B cell (primary cell): ENCODE results near the gene CELF4.

Experiments
- EZH2 ChIP-seq: IDR thresholded peaks from 2 replicates; pipeline ENCODE4 v1.6.1; 2012; ENCODE audit warnings: borderline replicate concordance, low read depth, mild to moderate bottlenecking, moderate library complexity, low read length; ENCODE audit not compliant: insufficient read depth, poor library complexity, severe bottlenecking
- TF ChIP-seq, protein P1 (sequence below): fragments of 200-600 bp; IDR thresholded peaks from one replicate; pipeline ENCODE4 v1.8.0; 2022; ENCODE audit warnings: antibody characterized with exemption, mild to moderate bottlenecking

DNA sequence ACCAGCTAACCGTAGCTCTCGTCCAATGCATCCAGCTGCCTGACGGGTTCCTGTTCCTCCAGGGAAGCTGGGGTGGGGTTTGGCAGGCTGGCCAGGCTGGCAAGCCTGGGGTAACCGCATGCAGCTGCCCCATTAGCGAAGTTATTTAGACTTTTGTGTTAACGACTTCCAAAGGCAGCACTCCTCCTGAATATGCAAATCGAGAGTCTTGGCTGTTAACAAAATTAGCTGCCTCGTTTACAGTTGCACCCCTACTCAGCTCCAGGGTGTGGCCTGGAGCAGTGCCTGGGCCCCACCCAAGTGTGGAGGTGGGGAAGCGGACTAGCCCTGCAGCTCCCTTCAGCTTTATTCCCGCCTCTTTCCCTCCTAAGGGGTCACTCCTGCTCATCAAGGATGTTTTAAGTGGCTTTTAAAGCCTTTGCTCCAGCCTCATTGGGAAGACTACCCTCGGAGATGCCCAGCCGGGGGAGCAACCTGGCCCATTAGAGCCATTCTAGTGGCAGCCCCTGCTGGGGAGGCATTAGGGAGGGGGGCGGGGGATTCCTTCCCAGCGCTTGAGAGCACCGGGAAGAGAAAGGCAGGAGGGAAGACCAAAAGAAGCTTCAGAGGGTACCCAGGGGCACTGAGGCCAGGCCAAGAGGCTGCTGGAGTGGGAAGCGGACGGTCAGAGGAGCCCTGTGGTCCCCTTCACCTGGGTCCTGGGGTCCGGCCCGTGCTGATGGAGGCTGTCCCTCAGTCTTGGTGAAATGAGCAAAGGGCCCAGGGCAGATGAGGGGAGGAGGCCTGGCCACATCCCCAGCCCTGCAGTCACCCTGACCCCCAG lies 204.1 kb downstream of the CELF4 start:
- TF ChIP-seq, protein P1, sequence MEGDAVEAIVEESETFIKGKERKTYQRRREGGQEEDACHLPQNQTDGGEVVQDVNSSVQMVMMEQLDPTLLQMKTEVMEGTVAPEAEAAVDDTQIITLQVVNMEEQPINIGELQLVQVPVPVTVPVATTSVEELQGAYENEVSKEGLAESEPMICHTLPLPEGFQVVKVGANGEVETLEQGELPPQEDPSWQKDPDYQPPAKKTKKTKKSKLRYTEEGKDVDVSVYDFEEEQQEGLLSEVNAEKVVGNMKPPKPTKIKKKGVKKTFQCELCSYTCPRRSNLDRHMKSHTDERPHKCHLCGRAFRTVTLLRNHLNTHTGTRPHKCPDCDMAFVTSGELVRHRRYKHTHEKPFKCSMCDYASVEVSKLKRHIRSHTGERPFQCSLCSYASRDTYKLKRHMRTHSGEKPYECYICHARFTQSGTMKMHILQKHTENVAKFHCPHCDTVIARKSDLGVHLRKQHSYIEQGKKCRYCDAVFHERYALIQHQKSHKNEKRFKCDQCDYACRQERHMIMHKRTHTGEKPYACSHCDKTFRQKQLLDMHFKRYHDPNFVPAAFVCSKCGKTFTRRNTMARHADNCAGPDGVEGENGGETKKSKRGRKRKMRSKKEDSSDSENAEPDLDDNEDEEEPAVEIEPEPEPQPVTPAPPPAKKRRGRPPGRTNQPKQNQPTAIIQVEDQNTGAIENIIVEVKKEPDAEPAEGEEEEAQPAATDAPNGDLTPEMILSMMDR = no peak
- no peak for TF ChIP-seq EZH2
